H1 (cell line): ENCODE results near the gene PACS1. TPM values are rescaled to one million over a fixed set of nuclear protein-coding genes. Genes with fewer than 3 reads are reported as not detected.

Source experiments
- CTCF ChIA-PET: fragments of 300-600 bp; sonication (Branson Sonifier 250); formaldehyde crosslinking; loops from one replicate; lab custom pipeline; 2021; ENCODE audit not compliant: partially characterized antibody; lab: Charles Lee
- POLR2A ChIA-PET: fragments of 300-600 bp; sonication (Branson Sonifier 250); formaldehyde crosslinking; loops from one replicate; lab custom pipeline; 2021; ENCODE audit warnings: inconsistent platforms; ENCODE audit not compliant: partially characterized antibody; lab: Charles Lee
- DNase-seq, 2 experiments: peaks; one replicate each; pipeline versions ENCODE4 v3.0.0 to v3.0.0-alpha.2; 2010 to 2022; ENCODE audit warnings: low spot score in 2 of 2, low read depth in 1 of 2, mixed read lengths in 1 of 2
- FAIRE-seq: peaks from 2 replicates; lab custom pipeline; 2011; peaks lifted over from hg19 to GRCh38; lab: Jason Lieb, UNC
- H2AFZ ChIP-seq: 2 replicates; pipeline ENCODE4 v1.8.1; 2012; ENCODE audit warnings: low read length, inconsistent platforms
- H2AK5ac ChIP-seq: 2 replicates; pipeline ENCODE4 v1.6.1; 2013; ENCODE audit warnings: low read depth, low read length
- H2BK120ac ChIP-seq: replicated peaks from 2 replicates; pipeline ENCODE3; 2013; ENCODE audit warnings: low read depth, low read length, inconsistent platforms
- H2BK12ac ChIP-seq: 2 replicates; pipeline ENCODE4 v1.6.1; 2013; ENCODE audit warnings: low read depth, low read length
- H2BK15ac ChIP-seq: 2 replicates; pipeline ENCODE4 v1.6.1; 2013; ENCODE audit warnings: low read length
- H2BK20ac ChIP-seq: 2 replicates; pipeline ENCODE4 v1.6.1; 2013; ENCODE audit warnings: low read length
- H2BK5ac ChIP-seq: 2 replicates; pipeline ENCODE4 v1.6.1; 2013; ENCODE audit warnings: low read depth, low read length
- H3K14ac ChIP-seq: 2 replicates; pipeline ENCODE4 v1.6.1; 2013; ENCODE audit warnings: inconsistent platforms; ENCODE audit not compliant: insufficient read length
- H3K18ac ChIP-seq: 2 replicates; pipeline ENCODE4 v1.6.1; 2013; ENCODE audit warnings: low read length; ENCODE audit errors: extremely low read depth
- H3K23ac ChIP-seq: 2 replicates; pipeline ENCODE4 v1.6.1; 2013; ENCODE audit warnings: inconsistent platforms; ENCODE audit not compliant: insufficient read length
- H3K23me2 ChIP-seq: 2 replicates; pipeline ENCODE4 v1.6.1; 2013; ENCODE audit warnings: low read depth, low read length
- H3K27ac ChIP-seq: 2 replicates; pipeline ENCODE4 v1.6.1; 2011; ENCODE audit warnings: low read depth, low read length, inconsistent platforms
- H3K27me3 ChIP-seq, 4 experiments: replicated peaks in 1 of 4; 1 replicate in 1 of 4; 2 replicates in 3 of 4; pipeline versions ENCODE4 v1.6.1 to v1.8.1; 2011 to 2013; ENCODE audit warnings: low read length in 3 of 4, mild to moderate bottlenecking in 3 of 4, inconsistent platforms in 2 of 4, mixed read lengths in 2 of 4, moderate library complexity in 1 of 4; ENCODE audit not compliant: control insufficient read depth in 3 of 4, insufficient read depth in 3 of 4; ENCODE audit errors: extremely low read depth in 1 of 4
- H3K36me3 ChIP-seq, 4 experiments: 2 replicates each; pipeline versions ENCODE4 v1.6.1 to v1.8.1; 2011 to 2013; ENCODE audit warnings: mild to moderate bottlenecking in 4 of 4, low read length in 3 of 4, moderate library complexity in 2 of 4, control low read depth in 1 of 4, inconsistent platforms in 1 of 4; ENCODE audit not compliant: insufficient read depth in 4 of 4, control insufficient read depth in 2 of 4
- H3K4ac ChIP-seq: replicated peaks from 2 replicates; pipeline ENCODE3; 2013; ENCODE audit warnings: low read length, low read depth, mixed read lengths, inconsistent platforms; ENCODE audit not compliant: insufficient read length
- H3K4me1 ChIP-seq, 4 experiments: replicated peaks in 1 of 4; 1 replicate in 1 of 4; 2 replicates in 3 of 4; pipeline versions ENCODE4 v1.6.1 to v1.8.1; 2011 to 2013; ENCODE audit warnings: low read length in 3 of 4, inconsistent platforms in 2 of 4, mixed read lengths in 1 of 4; ENCODE audit not compliant: insufficient read depth in 4 of 4, control insufficient read depth in 3 of 4
- H3K4me2 ChIP-seq, 2 experiments: 2 replicates each; pipeline versions ENCODE4 v1.6.1 to v1.8.1; 2011 to 2013; ENCODE audit warnings: low read depth in 2 of 2, low read length in 2 of 2, control low read depth in 1 of 2, inconsistent platforms in 1 of 2, mild to moderate bottlenecking in 1 of 2; ENCODE audit not compliant: insufficient read depth in 1 of 2
- H3K4me3 ChIP-seq, 4 experiments: fragments of 200-600, 300-600 bp in 1 of 4; sonication (generic), shearing (Covaris generic), sonication (Bioruptor Twin) in 1 of 4; 2 replicates each; pipeline versions ENCODE4 v1.5.1 to v1.8.1; 2011 to 2016; ENCODE audit warnings: low read length in 4 of 4, low read depth in 3 of 4, control low read depth in 2 of 4, inconsistent platforms in 2 of 4, mild to moderate bottlenecking in 2 of 4, mixed read lengths in 1 of 4, moderate library complexity in 1 of 4; ENCODE audit not compliant: insufficient read depth in 2 of 4; ENCODE audit errors: extremely low read depth in 1 of 4
- H3K56ac ChIP-seq: replicated peaks from 2 replicates; pipeline ENCODE3; 2013; ENCODE audit warnings: low read depth, mild to moderate bottlenecking, mixed read lengths, low read length, inconsistent platforms; ENCODE audit not compliant: insufficient read length
- H3K79me1 ChIP-seq: 2 replicates; pipeline ENCODE4 v1.6.1; 2013; ENCODE audit warnings: low read depth, low read length, control low read depth
- H3K79me2 ChIP-seq, 2 experiments: 2 replicates each; pipeline versions ENCODE4 v1.6.1 to v1.8.1; 2012 to 2013; ENCODE audit warnings: low read length in 2 of 2, mild to moderate bottlenecking in 2 of 2, inconsistent platforms in 1 of 2; ENCODE audit not compliant: insufficient read depth in 2 of 2, control insufficient read depth in 1 of 2
- H3K9ac ChIP-seq, 4 experiments: replicated peaks in 1 of 4; 1 replicate in 1 of 4; 2 replicates in 3 of 4; pipeline versions ENCODE4 v1.6.1 to v1.8.1; 2011 to 2013; ENCODE audit warnings: low read depth in 3 of 4, low read length in 3 of 4, control low read depth in 2 of 4, mild to moderate bottlenecking in 2 of 4, moderate library complexity in 2 of 4, inconsistent platforms in 1 of 4; ENCODE audit errors: extremely low read depth in 1 of 4
- H3K9me3 ChIP-seq, 2 experiments: 2 replicates each; pipeline versions ENCODE4 v1.6.1 to v1.8.1; 2012 to 2013; ENCODE audit warnings: mild to moderate bottlenecking in 2 of 2, moderate library complexity in 2 of 2, control low read depth in 1 of 2, inconsistent platforms in 1 of 2, low read depth in 1 of 2, low read length in 1 of 2, mixed read lengths in 1 of 2; ENCODE audit not compliant: insufficient read depth in 2 of 2
- H4K20me1 ChIP-seq, 2 experiments: replicated peaks in 1 of 2; 2 replicates each; pipeline versions ENCODE3 to v1.8.1; 2011 to 2013; ENCODE audit warnings: inconsistent platforms in 2 of 2, low read length in 2 of 2, mild to moderate bottlenecking in 1 of 2; ENCODE audit not compliant: insufficient read depth in 2 of 2, control insufficient read depth in 1 of 2
- H4K5ac ChIP-seq: 2 replicates; pipeline ENCODE4 v1.6.1; 2013; ENCODE audit warnings: low read length, low read depth, mixed read lengths, inconsistent platforms; ENCODE audit not compliant: insufficient read length
- H4K8ac ChIP-seq: 2 replicates; pipeline ENCODE4 v1.8.0; 2013; ENCODE audit warnings: mild to moderate bottlenecking, moderate library complexity, low read length, inconsistent platforms; ENCODE audit not compliant: insufficient read depth; ENCODE audit errors: extremely low read depth
- H4K91ac ChIP-seq: replicated peaks from 2 replicates; pipeline ENCODE3; 2013; ENCODE audit warnings: low read length, mixed read lengths, inconsistent platforms; ENCODE audit not compliant: insufficient read length
- CTCF ChIP-seq, 3 experiments: IDR thresholded peaks; 1 replicate in 2 of 3; 2 replicates in 1 of 3; pipeline versions ENCODE4 v1.5.1 to v1.6.1; 2011; ENCODE audit warnings: low read length in 3 of 3, mild to moderate bottlenecking in 3 of 3, inconsistent platforms in 2 of 3, low read depth in 1 of 3, moderate library complexity in 1 of 3; ENCODE audit not compliant: insufficient read depth in 1 of 3; ENCODE audit errors: control extremely low read depth in 1 of 3
- HDAC2 ChIP-seq, 2 experiments: fragments of 300-600 bp in 1 of 2; sonication (generic) in 1 of 2; IDR thresholded peaks; 2 replicates each; pipeline ENCODE4 v1.6.1; 2011 to 2012; ENCODE audit warnings: low read depth in 2 of 2, low read length in 2 of 2, mild to moderate bottlenecking in 2 of 2, moderate library complexity in 2 of 2, borderline replicate concordance in 1 of 2, inconsistent platforms in 1 of 2
- HDAC6 ChIP-seq: IDR thresholded peaks from one replicate; pipeline ENCODE4 v1.7.1; 2012; ENCODE audit warnings: low read depth, mild to moderate bottlenecking, inconsistent platforms, low read length, moderate library complexity
- KDM1A ChIP-seq: fragments of 200-600, 300-600 bp; sonication (generic); IDR thresholded peaks from 2 replicates; pipeline ENCODE4 v1.7.1; 2016; ENCODE audit warnings: mild to moderate bottlenecking, low read length, borderline replicate concordance
- MAX ChIP-seq: IDR thresholded peaks from 2 replicates; pipeline ENCODE4 v1.6.1; 2012; ENCODE audit warnings: inconsistent platforms
- SIN3A ChIP-seq, 2 experiments: IDR thresholded peaks in 1 of 2; conservative IDR thresholded peaks in 1 of 2; 2 replicates each; pipeline ENCODE4 v1.6.1; 2011 to 2012; ENCODE audit warnings: low read length in 2 of 2, improper control_type of control experiment in 1 of 2, low read depth in 1 of 2, mild to moderate bottlenecking in 1 of 2
- SIRT6 ChIP-seq: IDR thresholded peaks from one replicate; pipeline ENCODE4 v1.7.1; 2012; ENCODE audit warnings: low read length, inconsistent platforms
- ZNF274 ChIP-seq: IDR thresholded peaks from 2 replicates; pipeline ENCODE4 v1.7.0; 2012; ENCODE audit warnings: low read length, borderline replicate concordance; ENCODE audit errors: extremely low read depth
- WGBS, 2 experiments: shearing (Covaris generic) in 1 of 2; methylation state at CpG; one replicate each; pipeline versions ENCODE4 v1.1.6 to v1.1.7; 2013 to 2015; ENCODE audit warnings: low lambda C conversion rate in 2 of 2, mixed read lengths in 2 of 2, inconsistent platforms in 1 of 2, low coverage in 1 of 2, missing lambda C conversion rate in 1 of 2; ENCODE audit not compliant: insufficient replicate concordance in 2 of 2, insufficient coverage in 1 of 2, insufficient read length in 1 of 2; ENCODE audit errors: extremely low coverage in 1 of 2, missing lambda C conversion rate in 1 of 2; 5-methylcytosine and 5-hydroxymethylcytosine counted together
- polyA plus RNA-seq, 7 experiments: library from polyadenylated mRNA; depleted of rRNA in 3 of 7; stranded (reverse) in 5 of 7; unstranded in 2 of 7; fragments of >200 nt in 5 of 7; fragments of 200-250 nt in 2 of 7; gene quantifications; 1 replicate in 5 of 7; 2 replicates in 1 of 7; 4 replicates in 1 of 7; pipeline versions ENCODE4 v1.2.1 to v1.2.3, GENCODE V29; 2011 to 2013; ENCODE audit warnings: missing spikeins in 2 of 7, mixed read lengths in 2 of 7
- total RNA-seq: library from RNA; stranded (reverse); fragmentation: NEBNext Ultra II Directional; extraction: Animal tissue kit (Norgen Biotek cat#: 25700); gene quantifications from 2 replicates; pipeline ENCODE4 v1.2.1, GENCODE V29; 2021

Gene PACS1
- total and polyA plus RNA-seq, 2 of the 8 experiments (the other 6 are each of a cell fraction or from before 2014, with no cell fraction given): 11.5 to 36.0 TPM

GRCh38 chr11:66271816-66272215, 201.7 kb downstream of the PACS1 start:
- Histone ChIP-seq H3K27ac (no peak overlapping the region), H3K23me2 (peaks cover 9% of the 10 kb centered on the region), H4K8ac (no peak overlapping the region), H2BK15ac (no peak overlapping the region), H2BK12ac (no peak overlapping the region), H3K36me3 (peaks cover 4 to 32% (median 15%) of the 10 kb centered on the region in 4 experiments), H3K27me3 (no peaks in the 10 kb centered on the region), H3K14ac (no peak overlapping the region), H3K4ac (no peak overlapping the region), H2AK5ac (no peak overlapping the region), H2BK20ac (no peak overlapping the region), H2BK120ac (no peak overlapping the region), H3K79me1 (peaks cover 6% of the 10 kb centered on the region; the same call in 1 of the 2 replicates), H4K91ac (no peak overlapping the region), H3K79me2 (peaks cover 0 to 13% of the 10 kb centered on the region in 2 experiments; a peak in 2 of 4 replicates), H4K20me1 (peaks cover 0 to 4% of the 10 kb centered on the region in 2 experiments), H3K9me3 (no peaks in the 10 kb centered on the region), H3K18ac (no peak overlapping the region), H3K56ac (no peak overlapping the region), H3K4me3 (no peak overlapping the region), H3K4me2 (no peak overlapping the region), H2AFZ (no peak overlapping the region), H2BK5ac (no peak overlapping the region), H4K5ac (no peak overlapping the region), H3K4me1 (peaks cover 0 to 2% (median 1%) of the 10 kb centered on the region in 4 experiments; a peak in 4 of 7 replicates), H3K23ac (no peak overlapping the region), H3K9ac (no peak overlapping the region)
- POLR2A ChIA-PET: interaction anchor here (1.3 to 9.0 kb wide), 3 partner anchors 9 to 17 kb away, joined by 3 to 125 read pairs (median 10); partner anchors contain the start of genes CNIH2 and YIF1A
- 96% methylated on average over 7 of the region's 7 CpGs; no CpG with 5 or more reads in 1 of the 2 experiments for WGBS, 2 experiments
- CTCF ChIA-PET: interaction anchor here (0.5 to 6.6 kb wide), 9 partner anchors 7 to 257 kb away, joined by 3 to 48 read pairs (median 3); partner anchors contain the start of gene CD248
- no peak for DNase-seq
- no peak for FAIRE-seq
- no peak for TF ChIP-seq MAX
- TF ChIP-seq KDM1A: no peak
- TF ChIP-seq CTCF (IDR thresholded peaks at IDR 0.05; ENCODE audit: control extremely low read depth in 1 of 3, insufficient read depth in 1 of 3, low read depth in 1 of 3, low read length in 3 of 3): no peak
- TF ChIP-seq SIRT6: no peak
- TF ChIP-seq ZNF274: no peak
- no peak for TF ChIP-seq SIN3A (conservative IDR thresholded peaks at IDR 0.05 in 1 of 2, IDR thresholded peaks at IDR 0.05 in 1 of 2; ENCODE audit: low read depth in 1 of 2, low read length in 2 of 2)
- TF ChIP-seq HDAC2 (IDR thresholded peaks at IDR 0.05; ENCODE audit: borderline replicate concordance in 1 of 2, low read depth in 2 of 2, low read length in 2 of 2): no peak
- no peak for TF ChIP-seq HDAC6
